GM19455 (cell line): Measurements from ENCODE around the gene ITIH3.

Experiments used
- ATAC-seq: cut with Tn5 transposase; IDR thresholded peaks from one replicate; pipeline ENCODE4 v1.9.1; 2021; ENCODE audit not compliant: unreplicated experiment

Gene ITIH3

GRCh38 chr3:52843108-52843865 lies 48.7 kb downstream of the ITIH3 start:
- ATAC-seq, result no peak

- ATAC-seq, result no peak
Observed at GRCh38 chr3:52843881-52844280, 49.3 kb downstream of the ITIH3 start.

GRCh38 chr3:52844290-52844975 lies 49.8 kb downstream of the ITIH3 start:
- ATAC-seq, result no peak

- no peak for ATAC-seq
Observed at GRCh38 chr3:52845157-52845556, 50.6 kb downstream of the ITIH3 start.

- ATAC-seq, result no peak
Observed at GRCh38 chr3:52845691-52846431, 51.3 kb downstream of the ITIH3 start.

- ATAC-seq, result no peak
Observed at GRCh38 chr3:52846432-52846965, 51.9 kb downstream of the ITIH3 start.

- no peak for ATAC-seq
Observed at GRCh38 chr3:52847241-52847640, 52.6 kb downstream of the ITIH3 start.

- no peak for ATAC-seq
Observed at GRCh38 chr3:52847726-52848125, 53.1 kb downstream of the ITIH3 start.

GRCh38 chr3:52848617-52849016 lies 54.0 kb downstream of the ITIH3 start:
- no peak for ATAC-seq

- no peak for ATAC-seq
Observed at GRCh38 chr3:52849656-52850055, 55.1 kb downstream of the ITIH3 start.

GRCh38 chr3:52851348-52851747 lies 56.8 kb downstream of the ITIH3 start:
- ATAC-seq, result no peak

GRCh38 chr3:52852419-52852818 lies 57.8 kb downstream of the ITIH3 start:
- ATAC-seq, result no peak

GRCh38 chr3:52854013-52854412 lies 59.4 kb downstream of the ITIH3 start:
- no peak for ATAC-seq

GRCh38 chr3:52856666-52857065 lies 62.1 kb downstream of the ITIH3 start:
- ATAC-seq, result no peak

- ATAC-seq, result no peak
Observed at GRCh38 chr3:52857133-52857532, 62.5 kb downstream of the ITIH3 start.

- no peak for ATAC-seq
Observed at GRCh38 chr3:52857864-52858263, 63.3 kb downstream of the ITIH3 start.
